PC-9 (cell line): ENCODE data around the gene KCNT2. TPM values are rescaled to one million over a fixed set of nuclear protein-coding genes. Genes with fewer than 3 reads are reported as not detected.

Experiments used
- BruUV-seq: library from RNA; stranded (reverse); fragments of 400-500 nt; replicated peaks from 2 replicates; lab custom pipeline; 2021; lab: Mats Ljungman, UMichigan
- CTCF ChIA-PET: fragments of 300-600 bp; sonication (Branson Sonifier 250); formaldehyde crosslinking; loops from one replicate; lab custom pipeline; 2022; ENCODE audit warnings: antibody characterized with exemption; lab: Charles Lee
- POLR2A ChIA-PET: fragments of 300-600 bp; sonication (Branson Sonifier 250); formaldehyde crosslinking; loops from one replicate; lab custom pipeline; 2022; ENCODE audit warnings: antibody characterized with exemption; ENCODE audit not compliant: unreplicated experiment; lab: Charles Lee
- DNase-seq, 2 experiments: peaks; one replicate each; pipeline versions ENCODE4 v3.0.0 to v3.0.0-alpha.2; 2015 to 2022; ENCODE audit warnings: mixed read lengths in 1 of 2
- H2AFZ ChIP-seq: fragments of 200-600 bp; sonication (generic); 2 replicates; pipeline ENCODE4 v1.8.1; 2017; ENCODE audit warnings: antibody characterized with exemption
- H3F3A ChIP-seq: fragments of 200-600 bp; sonication (generic); 2 replicates; pipeline ENCODE4 v1.8.1; 2017; ENCODE audit warnings: antibody characterized with exemption, mild to moderate bottlenecking, low read depth; ENCODE audit not compliant: insufficient read depth
- H3K27ac ChIP-seq: fragments of 200-600 bp; sonication (generic); 2 replicates; pipeline ENCODE4 v1.6.1; 2016; ENCODE audit warnings: mixed run types
- H3K27me3 ChIP-seq: fragments of 200-600 bp; sonication (generic); 2 replicates; pipeline ENCODE4 v1.6.1; 2016; ENCODE audit warnings: low read depth, mixed run types; ENCODE audit not compliant: insufficient read depth
- H3K36me3 ChIP-seq: fragments of 200-600 bp; sonication (generic); 2 replicates; pipeline ENCODE4 v1.6.1; 2016; ENCODE audit warnings: low read depth, mixed run types
- H3K4me1 ChIP-seq: fragments of 200-600 bp; sonication (generic); replicated peaks from 2 replicates; pipeline ENCODE4 v1.6.1; 2016; ENCODE audit warnings: mixed run types; ENCODE audit not compliant: insufficient read depth
- H3K4me2 ChIP-seq: fragments of 200-600 bp; sonication (generic); 2 replicates; pipeline ENCODE4 v1.6.1; 2017; ENCODE audit warnings: mixed run types
- H3K4me3 ChIP-seq: fragments of 200-600 bp; sonication (generic); 2 replicates; pipeline ENCODE4 v1.6.1; 2016; ENCODE audit warnings: mixed run types
- H3K79me2 ChIP-seq: fragments of 200-600 bp; sonication (generic); 2 replicates; pipeline ENCODE4 v1.6.1; 2017; ENCODE audit warnings: low read depth, mixed run types
- H3K9me2 ChIP-seq: fragments of 200-600 bp; sonication (generic); 2 replicates; pipeline ENCODE4 v1.8.1; 2017; ENCODE audit warnings: mild to moderate bottlenecking; ENCODE audit not compliant: insufficient read depth
- H3K9me3 ChIP-seq: fragments of 200-600 bp; sonication (generic); 2 replicates; pipeline ENCODE4 v1.8.1; 2016; ENCODE audit warnings: low read depth; ENCODE audit not compliant: insufficient read depth
- H4K20me1 ChIP-seq: fragments of 200-600 bp; sonication (generic); 2 replicates; pipeline ENCODE4 v1.8.1; 2017; ENCODE audit not compliant: insufficient read depth
- EZH2 ChIP-seq: fragments of 200-600 bp; sonication (generic); IDR thresholded peaks from 2 replicates; pipeline ENCODE4 v1.8.0; 2017; ENCODE audit warnings: antibody characterized with exemption, low read depth
- intact Hi-C: fragments of 100-400 bp; cut with micrococcal nuclease; formaldehyde crosslinking; loops from one replicate; pipeline ENCODE4 v1.10.0; 2022; ENCODE audit not compliant: unreplicated experiment
- total RNA-seq: library from RNA; stranded (reverse); gene quantifications from 2 replicates; pipeline ENCODE4 v1.2.3, GENCODE V29; 2021
- TF ChIP-seq, protein P1 (sequence below): fragments of 200-600 bp; sonication (generic); conservative IDR thresholded peaks from 2 replicates; pipeline ENCODE4 v1.6.1; 2017; ENCODE audit warnings: mixed run types, antibody characterized with exemption, mild to moderate bottlenecking, moderate library complexity

The KCNT2 gene
- total RNA-seq, 1 experiment from 2014 or later = 0.90 TPM

- Histone ChIP-seq H3K9me3 (no peaks in the 10 kb centered on the region), H3K4me2 (no peak overlapping the region), H3F3A (no peaks in the 10 kb centered on the region), H3K27ac (no peak overlapping the region), H3K27me3 (no peaks in the 10 kb centered on the region), H3K36me3 (no peaks in the 10 kb centered on the region), H3K9me2 (no peaks in the 10 kb centered on the region), H2AFZ (no peak overlapping the region), H3K4me3 (no peak overlapping the region), H3K79me2 (no peaks in the 10 kb centered on the region), H4K20me1 (no peaks in the 10 kb centered on the region), H3K4me1 (no peaks in the 10 kb centered on the region)
- no peak for DNase-seq
- intact Hi-C loops = no loop called here
- ChIA-PET CTCF (no interaction called here), POLR2A (no interaction called here)
- TF ChIP-seq, protein P1, sequence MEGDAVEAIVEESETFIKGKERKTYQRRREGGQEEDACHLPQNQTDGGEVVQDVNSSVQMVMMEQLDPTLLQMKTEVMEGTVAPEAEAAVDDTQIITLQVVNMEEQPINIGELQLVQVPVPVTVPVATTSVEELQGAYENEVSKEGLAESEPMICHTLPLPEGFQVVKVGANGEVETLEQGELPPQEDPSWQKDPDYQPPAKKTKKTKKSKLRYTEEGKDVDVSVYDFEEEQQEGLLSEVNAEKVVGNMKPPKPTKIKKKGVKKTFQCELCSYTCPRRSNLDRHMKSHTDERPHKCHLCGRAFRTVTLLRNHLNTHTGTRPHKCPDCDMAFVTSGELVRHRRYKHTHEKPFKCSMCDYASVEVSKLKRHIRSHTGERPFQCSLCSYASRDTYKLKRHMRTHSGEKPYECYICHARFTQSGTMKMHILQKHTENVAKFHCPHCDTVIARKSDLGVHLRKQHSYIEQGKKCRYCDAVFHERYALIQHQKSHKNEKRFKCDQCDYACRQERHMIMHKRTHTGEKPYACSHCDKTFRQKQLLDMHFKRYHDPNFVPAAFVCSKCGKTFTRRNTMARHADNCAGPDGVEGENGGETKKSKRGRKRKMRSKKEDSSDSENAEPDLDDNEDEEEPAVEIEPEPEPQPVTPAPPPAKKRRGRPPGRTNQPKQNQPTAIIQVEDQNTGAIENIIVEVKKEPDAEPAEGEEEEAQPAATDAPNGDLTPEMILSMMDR = no peak
- TF ChIP-seq EZH2 = no peak
- no TSS peak for BruUV-seq
These were observed 141.6 kb downstream of the KCNT2 start for GRCh38 chr1:196466654-196467053.

GRCh38 chr1:196466166-196466565, 142.1 kb downstream of the KCNT2 start:
- no peaks in the 10 kb centered on the region for H3K79me2 ChIP-seq
- no peaks in the 10 kb centered on the region for H4K20me1 ChIP-seq
- no peak overlapping the region for H3K27ac ChIP-seq
- POLR2A ChIA-PET = no interaction called here
- BruUV-seq = no TSS peak
- CTCF ChIA-PET = no interaction called here
- no peak overlapping the region for H2AFZ ChIP-seq
- no peaks in the 10 kb centered on the region for H3K9me2 ChIP-seq
- no peaks in the 10 kb centered on the region for H3K27me3 ChIP-seq
- intact Hi-C loops = no loop called here
- H3F3A ChIP-seq = no peaks in the 10 kb centered on the region
- no peak for DNase-seq
- TF ChIP-seq, protein P1 = no peak
- TF ChIP-seq EZH2 = no peak
- H3K4me2 ChIP-seq = no peak overlapping the region
- no peak overlapping the region for H3K4me3 ChIP-seq
- no peaks in the 10 kb centered on the region for H3K9me3 ChIP-seq
- no peaks in the 10 kb centered on the region for H3K4me1 ChIP-seq
- no peaks in the 10 kb centered on the region for H3K36me3 ChIP-seq

DNA sequence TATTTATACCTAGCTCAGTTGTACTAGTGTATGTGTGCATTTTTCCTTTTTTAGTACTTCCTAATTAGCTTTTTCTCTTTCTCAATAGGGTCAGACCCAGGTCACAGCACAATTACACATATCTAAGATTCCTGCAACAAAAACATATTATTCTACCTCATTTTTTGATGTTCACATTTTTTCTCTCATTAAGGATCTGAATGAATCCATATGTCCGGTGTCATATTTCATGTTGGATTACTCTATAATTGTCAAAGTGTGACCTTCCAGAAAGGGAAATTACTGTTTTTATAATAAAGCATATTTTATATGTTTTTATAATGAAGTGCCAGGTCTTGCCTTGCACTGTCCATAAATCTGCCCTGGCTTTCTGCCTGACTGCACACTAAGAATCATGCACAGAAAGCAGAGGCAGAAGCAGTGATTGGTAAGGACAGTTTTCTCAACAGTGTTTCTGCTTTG, 143.7 kb downstream of the KCNT2 start:
- Histone ChIP-seq H3K9me3 (no peaks in the 10 kb centered on the region), H3K9me2 (no peaks in the 10 kb centered on the region), H3K79me2 (no peaks in the 10 kb centered on the region), H3K4me2 (no peak overlapping the region), H2AFZ (no peak overlapping the region), H3F3A (no peaks in the 10 kb centered on the region), H3K36me3 (no peaks in the 10 kb centered on the region), H3K27ac (no peak overlapping the region), H3K4me1 (no peaks in the 10 kb centered on the region), H4K20me1 (no peaks in the 10 kb centered on the region), H3K4me3 (no peak overlapping the region), H3K27me3 (no peaks in the 10 kb centered on the region)
- ChIA-PET POLR2A (no interaction called here), CTCF (no interaction called here)
- no TSS peak for BruUV-seq
- no peak for DNase-seq
- intact Hi-C loops = no loop called here
- TF ChIP-seq, protein P1 = no peak
- TF ChIP-seq EZH2 = no peak
